RWPE2 (cell line): ENCODE data around the gene HSD11B1.
"Not testable (repeated sequence)": the region's sequence is repeated elsewhere in the genome, so short reads cannot be mapped to it uniquely, and the experiment has no call there.

ENCODE experiments used
- ATAC-seq: fragments of 200-7000 bp; cut with Tn5 transposase; 3 replicates; pipeline ENCODE4 v1.9.1; 2021; ENCODE audit warnings: low read depth
- DNase-seq: peaks from one replicate; pipeline ENCODE4 v3.0.0-alpha.2; 2020; ENCODE audit warnings: low spot score
- H3K27ac ChIP-seq: fragments of 450-650 bp; 2 replicates; pipeline ENCODE4 v1.5.1; 2017; ENCODE audit warnings: mild to moderate bottlenecking; ENCODE audit not compliant: poor library complexity, severe bottlenecking
- H3K27me3 ChIP-seq: fragments of 250-450 bp; sonication (Bioruptor Pico); 2 replicates; pipeline ENCODE4 v1.5.1; 2021; ENCODE audit warnings: mild to moderate bottlenecking, moderate library complexity; ENCODE audit not compliant: insufficient read depth, poor library complexity, severe bottlenecking
- H3K36me3 ChIP-seq: fragments of 250-450 bp; sonication (Bioruptor Pico); 2 replicates; pipeline ENCODE4 v1.5.1; 2020; ENCODE audit warnings: low read depth, mild to moderate bottlenecking, moderate library complexity
- H3K4me1 ChIP-seq: fragments of 250-450 bp; sonication (Bioruptor Pico); 2 replicates; pipeline ENCODE4 v1.5.1; 2021; ENCODE audit warnings: mild to moderate bottlenecking, moderate library complexity; ENCODE audit not compliant: insufficient read depth, poor library complexity, severe bottlenecking
- H3K4me3 ChIP-seq: fragments of 250-450 bp; sonication (Bioruptor Pico); 2 replicates; pipeline ENCODE4 v1.5.1; 2021; ENCODE audit warnings: mild to moderate bottlenecking, moderate library complexity; ENCODE audit not compliant: severe bottlenecking
- H3K9me3 ChIP-seq: fragments of 250-450 bp; sonication (Bioruptor Pico); 2 replicates; pipeline ENCODE4 v1.5.1; 2021; ENCODE audit warnings: mild to moderate bottlenecking, moderate library complexity; ENCODE audit not compliant: severe bottlenecking
- TF ChIP-seq, protein P1 (sequence below): fragments of 450-650 bp; IDR thresholded peaks from one replicate; pipeline ENCODE4 v1.5.1; 2017; ENCODE audit warnings: mild to moderate bottlenecking, moderate library complexity; ENCODE audit not compliant: poor library complexity, severe bottlenecking

The HSD11B1 gene

DNA sequence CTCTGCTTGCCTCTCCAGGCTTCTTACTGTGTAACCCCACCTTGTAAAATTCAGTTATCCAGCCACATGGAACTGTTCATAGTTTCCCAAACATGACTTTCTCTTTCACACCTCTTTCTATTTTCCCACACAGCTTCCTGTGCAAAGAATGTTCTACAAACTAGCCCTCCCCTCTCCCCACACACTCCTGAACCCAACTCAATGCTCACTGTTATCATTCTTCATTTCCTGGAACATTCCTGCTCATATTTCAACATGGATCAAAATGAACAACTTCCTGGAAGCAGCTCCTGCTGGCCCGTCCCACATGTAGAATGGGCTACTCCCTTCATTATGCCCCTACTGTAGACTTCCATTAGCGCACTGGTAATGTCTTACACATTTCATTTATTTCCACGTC, 7.5 kb upstream of the HSD11B1 start:
- ATAC-seq (no peak), DNase-seq (no peak)
- Histone ChIP-seq H3K27me3 (no peaks in the 10 kb centered on the region), H3K4me3 (no peak overlapping the region), H3K9me3 (no peaks in the 10 kb centered on the region), H3K36me3 (no peaks in the 10 kb centered on the region), H3K27ac (no peak overlapping the region), H3K4me1 (peaks cover 3% of the 10 kb centered on the region)
- TF ChIP-seq, protein P1, sequence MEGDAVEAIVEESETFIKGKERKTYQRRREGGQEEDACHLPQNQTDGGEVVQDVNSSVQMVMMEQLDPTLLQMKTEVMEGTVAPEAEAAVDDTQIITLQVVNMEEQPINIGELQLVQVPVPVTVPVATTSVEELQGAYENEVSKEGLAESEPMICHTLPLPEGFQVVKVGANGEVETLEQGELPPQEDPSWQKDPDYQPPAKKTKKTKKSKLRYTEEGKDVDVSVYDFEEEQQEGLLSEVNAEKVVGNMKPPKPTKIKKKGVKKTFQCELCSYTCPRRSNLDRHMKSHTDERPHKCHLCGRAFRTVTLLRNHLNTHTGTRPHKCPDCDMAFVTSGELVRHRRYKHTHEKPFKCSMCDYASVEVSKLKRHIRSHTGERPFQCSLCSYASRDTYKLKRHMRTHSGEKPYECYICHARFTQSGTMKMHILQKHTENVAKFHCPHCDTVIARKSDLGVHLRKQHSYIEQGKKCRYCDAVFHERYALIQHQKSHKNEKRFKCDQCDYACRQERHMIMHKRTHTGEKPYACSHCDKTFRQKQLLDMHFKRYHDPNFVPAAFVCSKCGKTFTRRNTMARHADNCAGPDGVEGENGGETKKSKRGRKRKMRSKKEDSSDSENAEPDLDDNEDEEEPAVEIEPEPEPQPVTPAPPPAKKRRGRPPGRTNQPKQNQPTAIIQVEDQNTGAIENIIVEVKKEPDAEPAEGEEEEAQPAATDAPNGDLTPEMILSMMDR = no peak

DNA sequence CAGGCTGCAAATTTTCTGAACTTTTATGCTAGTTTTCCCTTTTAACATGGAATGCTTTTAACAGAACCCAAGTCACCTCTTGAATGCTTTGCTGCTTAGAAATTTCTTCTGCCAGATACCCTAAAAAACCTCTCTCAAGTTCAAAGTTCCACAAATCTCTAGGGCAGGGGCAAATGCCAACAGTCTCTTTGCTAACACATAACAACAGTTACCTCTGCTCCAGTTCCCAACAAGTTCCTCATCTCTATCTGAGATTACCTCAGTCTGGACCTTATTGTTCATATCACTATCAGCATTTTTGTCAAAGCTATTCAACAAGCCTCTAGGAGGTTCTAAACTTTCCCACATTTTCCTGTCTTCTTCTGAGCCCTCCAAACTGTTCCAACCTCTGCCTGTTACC, 4.0 kb upstream of the HSD11B1 start:
- not testable (repeated sequence) for H3K27me3 ChIP-seq, H3K36me3 ChIP-seq, H3K9me3 ChIP-seq, ATAC-seq, H3K4me1 ChIP-seq, H3K4me3 ChIP-seq, DNase-seq, H3K27ac ChIP-seq

DNA sequence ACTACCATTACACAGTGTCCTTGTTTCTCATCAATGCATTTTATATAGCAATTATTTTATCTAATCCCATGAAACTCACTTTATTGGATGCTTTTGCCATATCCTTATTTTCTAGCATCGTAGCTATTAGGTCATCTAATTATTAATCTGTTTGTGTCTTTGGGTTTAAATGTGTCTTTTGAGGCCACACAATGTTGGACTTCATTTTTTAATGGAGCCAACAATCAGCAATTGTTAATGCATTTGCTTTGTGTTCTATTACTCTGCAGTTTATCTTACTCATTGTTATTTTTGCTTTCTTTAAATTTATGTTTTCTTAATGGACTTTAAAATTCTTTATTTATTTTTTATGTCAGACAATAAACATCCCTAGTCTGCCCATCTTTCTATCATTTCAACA, 1.8 kb upstream of the HSD11B1 start:
- no peaks in the 10 kb centered on the region for H3K4me1 ChIP-seq

DNA sequence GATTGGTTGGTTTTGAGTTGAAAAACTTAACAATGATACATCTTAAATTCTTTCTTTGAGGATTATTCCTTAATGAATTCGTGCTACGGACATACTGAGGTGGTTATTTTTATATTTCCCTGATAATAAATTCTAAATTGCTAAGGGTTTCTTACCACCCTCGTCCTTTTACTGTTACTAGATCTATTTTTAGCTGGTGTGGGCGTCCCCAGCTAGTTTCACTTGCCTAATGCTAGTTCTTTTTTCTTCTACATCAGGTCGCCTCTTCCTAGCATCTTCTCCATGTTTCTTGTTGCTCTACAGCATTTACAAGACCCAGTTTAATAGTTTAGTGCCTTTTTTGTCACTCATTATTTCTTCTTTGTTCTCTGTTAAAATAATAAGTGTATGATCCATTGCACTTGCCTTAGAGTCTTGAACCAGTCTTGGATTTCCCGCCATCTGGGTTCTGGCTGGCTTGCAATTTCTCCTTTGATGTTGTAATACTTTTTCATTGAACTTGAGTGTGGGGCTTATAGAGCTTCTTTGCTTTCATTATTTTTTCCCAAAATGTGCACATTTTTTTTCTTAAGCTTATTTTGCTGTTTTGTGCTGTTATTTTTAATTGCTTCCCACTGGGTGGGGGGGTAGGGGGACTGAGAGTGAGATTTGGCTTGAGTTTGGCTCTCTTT, 677 bp upstream of the HSD11B1 start:
- Histone ChIP-seq H3K36me3 (no peaks in the 10 kb centered on the region), H3K4me3 (no peak overlapping the region), H3K27ac (no peak overlapping the region), H3K9me3 (no peaks in the 10 kb centered on the region), H3K27me3 (no peaks in the 10 kb centered on the region), H3K4me1 (no peaks in the 10 kb centered on the region)
- ATAC-seq (no peak), DNase-seq (no peak)
- TF ChIP-seq, protein P1 = no peak

More for the DNA sequence above, 1.8 kb upstream of the HSD11B1 start:
- DNase-seq = no peak
- H3K9me3 ChIP-seq = no peaks in the 10 kb centered on the region
- no peak for ATAC-seq
- H3K36me3 ChIP-seq = no peaks in the 10 kb centered on the region
- TF ChIP-seq, protein P1 = no peak
- no peak overlapping the region for H3K4me3 ChIP-seq
- H3K27me3 ChIP-seq = no peaks in the 10 kb centered on the region
- no peak overlapping the region for H3K27ac ChIP-seq

DNA sequence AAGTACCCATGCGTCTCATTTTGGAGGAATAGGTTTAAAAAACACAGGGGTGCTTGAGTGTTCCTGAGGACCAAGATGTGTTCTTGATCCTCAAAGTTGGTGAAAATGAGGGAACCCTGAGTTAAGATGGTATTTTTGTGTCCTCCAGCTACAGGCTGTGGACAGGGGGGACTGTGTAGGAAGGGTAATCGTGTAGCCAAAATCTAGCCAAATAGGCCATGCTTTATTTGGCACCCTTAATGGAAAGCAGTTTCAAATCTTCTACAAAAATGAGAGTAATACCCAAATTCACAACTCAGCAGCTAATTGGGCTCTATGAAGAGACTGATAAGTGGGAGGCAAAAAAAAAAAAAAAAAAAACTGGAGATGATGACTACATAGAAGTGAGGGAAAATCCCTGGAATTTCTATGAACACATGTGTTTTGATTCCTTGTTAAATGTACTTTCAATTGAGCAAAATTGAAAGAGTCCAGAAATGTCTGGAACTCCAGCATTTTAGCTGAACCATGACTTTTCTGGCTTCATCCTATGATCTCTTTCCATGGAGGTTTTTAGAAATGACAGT, 470 bp downstream of the HSD11B1 start:
- no peaks in the 10 kb centered on the region for H3K27me3 ChIP-seq
- DNase-seq (no peak), ATAC-seq (no peak)
- TF ChIP-seq, protein P1 = no peak
- no peak overlapping the region for H3K4me3 ChIP-seq
- H3K36me3 ChIP-seq = no peaks in the 10 kb centered on the region
- no peaks in the 10 kb centered on the region for H3K4me1 ChIP-seq
- H3K27ac ChIP-seq = no peak overlapping the region
- no peaks in the 10 kb centered on the region for H3K9me3 ChIP-seq
